Tibial nerve (tissue), 4 donors: Measurements from ENCODE around the gene BDKRB2. TPM values are rescaled to one million over a fixed set of nuclear protein-coding genes. Genes with fewer than 3 reads are reported as not detected.
A peak's percentile ranks its signal among the peaks of the same experiment; 100 is the strongest.
"Not testable (repeated sequence)": the region's sequence is repeated elsewhere in the genome, so short reads cannot be mapped to it uniquely, and the experiment has no call there.

Experiments used
- DNase-seq, 2 donors: peaks; one replicate each; pipeline ENCODE4 v3.0.0-alpha.2; 2019; ENCODE audit warnings: low spot score in 2 of 2
- H3K27ac ChIP-seq, 4 donors: fragments of 200-600 bp; sonication (generic) in 3 of 4; one replicate each; pipeline ENCODE4 v1.5.1; 2017 to 2019; ENCODE audit warnings: mild to moderate bottlenecking in 1 of 4
- H3K27me3 ChIP-seq, 2 donors: fragments of 200-600 bp; sonication (generic) in 1 of 2; one replicate each; pipeline versions ENCODE4 v1.5.1 to v1.6.0; 2017 to 2019
- H3K36me3 ChIP-seq, 3 donors: fragments of 200-600 bp; sonication (generic); one replicate each; pipeline ENCODE4 v1.5.1; 2018 to 2019
- H3K4me1 ChIP-seq, 4 donors: fragments of 200-600 bp; sonication (generic) in 3 of 4; one replicate each; pipeline ENCODE4 v1.5.1; 2017 to 2019
- H3K4me3 ChIP-seq, 4 donors: fragments of 200-600 bp; sonication (generic) in 3 of 4; one replicate each; pipeline ENCODE4 v1.5.1; 2017 to 2019; ENCODE audit warnings: mild to moderate bottlenecking in 1 of 4, moderate library complexity in 1 of 4
- H3K9me3 ChIP-seq, 4 donors: fragments of 200-600 bp; sonication (generic) in 3 of 4; one replicate each; pipeline ENCODE4 v1.5.1; 2017 to 2019
- CTCF ChIP-seq, 5 experiments: fragments of 200-600 bp in 3 of 5; fragments of 450-650 bp in 2 of 5; sonication (generic) in 3 of 5; IDR thresholded peaks; one replicate each; pipeline ENCODE4 v1.5.1; 2016 to 2019; ENCODE audit warnings: antibody characterized with exemption in 5 of 5, mild to moderate bottlenecking in 3 of 5, moderate library complexity in 2 of 5
- EP300 ChIP-seq, 2 donors: sonication (generic); formaldehyde crosslinking; IDR thresholded peaks; one replicate each; pipeline ENCODE4 v1.6.1; 2017; ENCODE audit warnings: antibody characterized with exemption in 2 of 2, mild to moderate bottlenecking in 1 of 2
- POLR2A ChIP-seq, 2 donors: fragments of 450-650 bp; IDR thresholded peaks; one replicate each; pipeline ENCODE4 v1.6.1; 2017; ENCODE audit warnings: antibody characterized with exemption in 2 of 2, mild to moderate bottlenecking in 2 of 2, moderate library complexity in 2 of 2
- WGBS, 2 donors: methylation state at CpG; one replicate each; pipeline ENCODE4 v1.1.5; 2018; 5-methylcytosine and 5-hydroxymethylcytosine counted together
- total RNA-seq, 4 donors: library from RNA; depleted of rRNA; stranded (reverse); fragments of >200 nt; gene quantifications; one replicate each; pipeline ENCODE4 v1.1.0, GENCODE V29; 2016

The BDKRB2 gene
- total RNA-seq, 4 donors from 2014 or later, result 10.5 to 26.8 (median 18.4) TPM

DNA sequence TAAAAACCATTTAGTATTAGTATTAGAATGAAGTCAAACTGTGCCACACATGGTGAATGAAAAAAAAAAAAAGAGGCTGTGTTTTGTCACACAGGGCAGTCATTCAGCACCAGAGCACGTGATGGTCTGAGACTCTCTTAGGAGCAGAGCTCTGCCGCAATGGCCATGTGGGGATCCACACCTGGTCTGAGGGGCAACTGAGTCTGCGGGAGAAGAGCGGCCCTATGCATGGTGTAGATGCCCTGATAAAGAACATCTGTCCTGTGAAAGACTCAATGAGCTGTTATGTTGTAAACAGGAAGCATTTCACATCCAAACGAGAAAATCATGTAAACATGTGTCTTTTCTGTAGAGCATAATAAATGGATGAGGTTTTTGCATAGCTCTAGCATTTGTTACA is 39.1 kb downstream of the BDKRB2 start:
- no peak for DNase-seq
- 60 to 67% methylated on average over 5 of the region's 5 CpGs for whole genome bisulfite sequencing, 2 donors

GRCh38 chr14:96245074-96245473 is 40.4 kb downstream of the BDKRB2 start:
- not testable (repeated sequence) for DNase-seq, H3K4me1 ChIP-seq, H3K9me3 ChIP-seq, H3K27ac ChIP-seq, H3K27me3 ChIP-seq, H3K4me3 ChIP-seq
- WGBS, 2 donors, result 92% methylated on average over 3 of the region's 3 CpGs
- H3K36me3 ChIP-seq, result peaks cover 0 to 22% (median 0%) of the 10 kb centered on the region in 3 donors

More for the DNA sequence above, 39.1 kb downstream of the BDKRB2 start:
- Histone ChIP-seq H3K4me1 (peaks cover 0 to 4% (median 0%) of the 10 kb centered on the region in 4 donors), H3K36me3 (peaks cover 0 to 32% (median 0%) of the 10 kb centered on the region in 3 donors), H3K4me3 (no peak overlapping the region), H3K27me3 (no peaks in the 10 kb centered on the region), H3K9me3 (peaks cover 0 to 5% (median 0%) of the 10 kb centered on the region in 4 donors), H3K27ac (no peak overlapping the region)
- TF ChIP-seq EP300 (IDR thresholded peaks at IDR 0.05) (no peak), POLR2A (IDR thresholded peaks at IDR 0.05) (no peak), CTCF (IDR thresholded peaks at IDR 0.05) (no peak)

DNA sequence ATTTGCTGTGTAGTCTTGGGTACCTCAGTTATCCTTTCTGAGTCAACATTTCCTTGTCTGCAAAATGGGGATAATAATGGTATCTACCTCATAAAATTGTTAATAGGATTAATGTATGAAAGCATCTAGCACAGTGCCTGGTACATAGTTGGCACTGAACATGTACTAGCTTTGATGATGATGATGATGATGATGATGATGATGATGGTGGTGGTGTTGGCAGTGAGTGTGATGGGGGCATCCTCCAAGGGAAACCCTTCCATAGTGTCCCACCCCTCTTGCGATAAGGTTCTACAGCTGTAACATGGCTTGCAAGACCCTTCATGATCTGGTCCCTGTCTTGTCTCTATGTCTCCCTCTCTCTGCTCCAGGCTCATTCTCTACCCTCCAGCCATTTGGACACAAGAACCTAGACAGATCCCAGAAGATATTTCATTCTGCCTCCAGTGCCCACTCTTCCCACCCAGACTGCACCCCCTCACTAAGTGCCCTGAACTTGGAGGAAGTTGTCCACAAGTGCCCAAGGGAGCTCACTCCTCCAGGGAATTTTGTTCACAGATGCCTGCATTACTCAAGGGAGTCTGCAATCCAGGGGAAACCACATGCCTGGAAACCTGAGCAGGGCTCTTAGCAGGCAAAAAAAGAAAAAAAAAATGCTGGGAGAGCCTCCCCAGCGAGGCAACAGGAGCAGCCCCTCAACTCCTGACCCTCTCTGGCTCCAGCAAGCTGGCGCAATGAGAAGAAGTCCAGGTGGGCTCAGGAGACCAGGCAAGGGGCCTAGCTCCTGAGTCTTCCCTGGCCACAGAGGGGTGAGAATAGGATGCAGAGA is 41.3 kb downstream of the BDKRB2 start:
- DNase-seq, result no peak
- no peak overlapping the region for H3K27ac ChIP-seq
- H3K27me3 ChIP-seq, result no peaks in the 10 kb centered on the region
- TF ChIP-seq CTCF (IDR thresholded peaks at IDR 0.05) (no peak), EP300 (IDR thresholded peaks at IDR 0.05) (no peak)
- peaks cover 0 to 4% (median 0%) of the 10 kb centered on the region in 4 donors for H3K4me1 ChIP-seq
- H3K4me3 ChIP-seq, result no peak overlapping the region
- peaks cover 0 to 5% (median 0%) of the 10 kb centered on the region in 4 donors for H3K9me3 ChIP-seq
- 84% methylated on average over 3 of the region's 3 CpGs for WGBS, 2 donors
- H3K36me3 ChIP-seq, result peaks cover 0 to 14% (median 0%) of the 10 kb centered on the region in 3 donors

GRCh38 chr14:96246539-96246847 is 41.9 kb downstream of the BDKRB2 start:
- H3K27ac ChIP-seq, result no peak overlapping the region
- WGBS, 2 donors, result 42 to 70% methylated on average over 1 of the region's 1 CpG

DNA sequence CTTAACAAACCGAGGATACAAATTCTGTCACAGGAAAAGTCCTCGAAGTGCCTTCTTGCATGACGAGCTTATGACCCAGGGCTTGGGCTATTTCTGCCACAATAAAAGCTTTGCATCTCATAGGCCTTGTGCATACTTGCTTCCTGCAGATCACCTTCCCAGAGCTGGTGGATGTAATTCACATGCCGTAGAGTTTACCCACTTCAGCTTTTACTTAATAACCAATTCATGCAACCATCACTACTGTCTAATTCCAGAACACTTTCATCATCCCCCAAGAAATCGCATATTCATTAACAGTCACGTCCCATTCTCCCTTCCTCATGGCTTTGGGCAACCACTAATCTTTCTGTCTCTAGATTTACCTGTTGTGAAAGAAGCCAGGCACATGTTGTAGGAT is 42.4 kb downstream of the BDKRB2 start:
- H3K36me3 ChIP-seq, result peaks cover 0 to 3% (median 0%) of the 10 kb centered on the region in 3 donors
- no peak for DNase-seq
- TF ChIP-seq POLR2A (IDR thresholded peaks at IDR 0.05), result no peak
- H3K4me1 ChIP-seq, result peaks cover 0 to 4% (median 0%) of the 10 kb centered on the region in 4 donors
- H3K27me3 ChIP-seq, result no peaks in the 10 kb centered on the region
- H3K9me3 ChIP-seq, result peaks cover 0 to 5% (median 0%) of the 10 kb centered on the region in 4 donors
- WGBS, 2 donors, result 83 to 90% methylated on average over 6 of the region's 6 CpGs
- no peak overlapping the region for H3K4me3 ChIP-seq
- H3K27ac ChIP-seq, result no peak overlapping the region

More at GRCh38 chr14:96246539-96246847, 41.9 kb downstream of the BDKRB2 start:
- peaks cover 0 to 4% (median 0%) of the 10 kb centered on the region in 4 donors for H3K4me1 ChIP-seq
- DNase-seq, result no peak
- H3K27me3 ChIP-seq, result no peaks in the 10 kb centered on the region
- TF ChIP-seq POLR2A (IDR thresholded peaks at IDR 0.05), result no peak
- TF ChIP-seq EP300 (IDR thresholded peaks at IDR 0.05), result no peak
- no peak for TF ChIP-seq CTCF (IDR thresholded peaks at IDR 0.05)
- H3K9me3 ChIP-seq, result peaks cover 0 to 5% (median 0%) of the 10 kb centered on the region in 4 donors
- peaks cover 0 to 8% (median 0%) of the 10 kb centered on the region in 3 donors for H3K36me3 ChIP-seq
- H3K4me3 ChIP-seq, result no peak overlapping the region

DNA sequence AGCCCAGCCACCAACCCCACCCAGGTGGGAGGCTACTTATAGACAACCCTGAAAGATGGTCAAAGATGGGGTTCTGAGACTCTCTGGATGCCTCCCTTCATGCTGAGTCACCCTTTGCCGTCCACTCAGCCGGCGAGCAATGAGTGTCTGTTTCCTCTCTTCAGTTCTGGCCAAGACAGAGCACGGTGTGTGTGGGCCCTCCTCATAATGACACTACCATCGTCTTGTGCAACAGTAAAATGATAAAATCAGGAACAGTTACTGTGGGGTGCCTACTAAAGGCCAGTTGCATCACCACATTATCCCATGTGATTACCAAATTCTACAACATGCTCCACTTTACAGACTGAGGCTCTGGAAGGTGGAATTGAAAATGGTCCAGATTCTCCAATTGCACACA is 44.4 kb downstream of the BDKRB2 start:
- TF ChIP-seq POLR2A (IDR thresholded peaks at IDR 0.05), result no peak
- TF ChIP-seq EP300 (IDR thresholded peaks at IDR 0.05), result peak in 1 of 2 donors; percentile 66
- no peak for TF ChIP-seq CTCF (IDR thresholded peaks at IDR 0.05)
- Histone ChIP-seq H3K4me3 (no peak overlapping the region), H3K9me3 (no peaks in the 10 kb centered on the region), H3K36me3 (no peaks in the 10 kb centered on the region), H3K27me3 (no peaks in the 10 kb centered on the region), H3K4me1 (peaks cover 0 to 4% (median 0%) of the 10 kb centered on the region in 4 donors), H3K27ac (peak overlapping the region in 1 of 4 donors; percentile 41)
- peak in 1 of 2 donors; percentile 58 for DNase-seq
- WGBS, 2 donors, result 55 to 57% methylated on average over 5 of the region's 5 CpGs
